ENCODE results near the gene MMGT1. TPM values are rescaled to one million over a fixed set of nuclear protein-coding genes. Genes with fewer than 3 reads are reported as not detected.
"Not testable (repeated sequence)": the region's sequence is repeated elsewhere in the genome, so short reads cannot be mapped to it uniquely, and the experiment has no call there.

MMGT1 gene
- total and polyA plus RNA-seq, 9 donors: 12.1 to 30.3 (median 23.6) TPM

- Histone ChIP-seq H3K9me3 (no peaks in the 10 kb centered on the region), H3K27ac (no peak overlapping the region), H3K36me3 (no peaks in the 10 kb centered on the region), H3K4me3 (no peak overlapping the region), H3K27me3 (no peaks in the 10 kb centered on the region), H3K4me1 (ENCODE audit: insufficient read depth) (no peaks in the 10 kb centered on the region)
- 36 to 43% (median 41%) methylated on average over 19 of the region's 19 CpGs for WGBS, 3 donors
- intact Hi-C loops (cut with DNase I): no loop called here
- DNase-seq: peak in 3 of 5 donors; percentile 19 to 40 (median 21)
- peak in 2 of 3 donors; percentile 21 to 27 for TF ChIP-seq CTCF (IDR thresholded peaks at IDR 0.05)
- TF ChIP-seq POLR2A (IDR thresholded peaks at IDR 0.05): no peak
- no peak for TF ChIP-seq EP300 (IDR thresholded peaks at IDR 0.05)
These were observed 41.9 kb downstream of the MMGT1 start for GRCh38 chrX:135931644-135932487.

GRCh38 chrX:135927897-135928296, 45.9 kb downstream of the MMGT1 start:
- intact Hi-C loops (cut with DNase I): no loop called here
- Histone ChIP-seq H3K36me3 (no peaks in the 10 kb centered on the region), H3K4me1 (ENCODE audit: insufficient read depth) (no peaks in the 10 kb centered on the region), H3K27ac (no peak overlapping the region), H3K27me3 (no peaks in the 10 kb centered on the region), H3K9me3 (no peaks in the 10 kb centered on the region), H3K4me3 (no peak overlapping the region)
- no peak for DNase-seq
- no peak for TF ChIP-seq EP300 (IDR thresholded peaks at IDR 0.05)
- TF ChIP-seq CTCF (IDR thresholded peaks at IDR 0.05): no peak
- no peak for TF ChIP-seq POLR2A (IDR thresholded peaks at IDR 0.05)
- WGBS, 3 donors: 19 to 32% (median 28%) methylated on average over 2 of the region's 2 CpGs

- no peak overlapping the region for H3K27ac ChIP-seq
- intact Hi-C loops (cut with DNase I): no loop called here
- 51 to 52% (median 52%) methylated on average over 5 of the region's 5 CpGs for WGBS, 3 donors
- H3K36me3 ChIP-seq: no peaks in the 10 kb centered on the region
- no peak for TF ChIP-seq EP300 (IDR thresholded peaks at IDR 0.05)
- no peak for TF ChIP-seq CTCF (IDR thresholded peaks at IDR 0.05)
- no peak for TF ChIP-seq POLR2A (IDR thresholded peaks at IDR 0.05)
- no peak for DNase-seq
- no peaks in the 10 kb centered on the region for H3K27me3 ChIP-seq
- no peaks in the 10 kb centered on the region for H3K9me3 ChIP-seq
- no peaks in the 10 kb centered on the region for H3K4me1 ChIP-seq (ENCODE audit: insufficient read depth)
- no peak overlapping the region for H3K4me3 ChIP-seq
These were observed 50.4 kb downstream of the MMGT1 start for GRCh38 chrX:135923353-135923752.

GRCh38 chrX:135920516-135920915, 53.3 kb downstream of the MMGT1 start:
- WGBS, 3 donors: 17 to 21% (median 18%) methylated on average over 1 of the region's 1 CpG

GRCh38 chrX:135914404-135914803, 59.4 kb downstream of the MMGT1 start:
- intact Hi-C loops (cut with DNase I): no loop called here
- Histone ChIP-seq H3K4me3 (no peak overlapping the region), H3K36me3 (no peaks in the 10 kb centered on the region), H3K27ac (no peak overlapping the region), H3K27me3 (no peaks in the 10 kb centered on the region), H3K4me1 (ENCODE audit: insufficient read depth) (no peaks in the 10 kb centered on the region), H3K9me3 (no peaks in the 10 kb centered on the region)
- DNase-seq: no peak
- WGBS, 3 donors: 66 to 80% (median 78%) methylated on average over 5 of the region's 5 CpGs
- TF ChIP-seq EP300 (IDR thresholded peaks at IDR 0.05) (no peak), POLR2A (IDR thresholded peaks at IDR 0.05) (no peak), CTCF (IDR thresholded peaks at IDR 0.05) (no peak)

More at GRCh38 chrX:135920516-135920915, 53.3 kb downstream of the MMGT1 start:
- H3K27me3 ChIP-seq; H3K36me3 ChIP-seq; H3K27ac ChIP-seq; intact Hi-C loops (cut with DNase I); H3K9me3 ChIP-seq; H3K4me3 ChIP-seq; H3K4me1 ChIP-seq (ENCODE audit: insufficient read depth); DNase-seq: not testable (repeated sequence)
